ENCODE data around the gene ADAMTS18. TPM values are rescaled to one million over a fixed set of nuclear protein-coding genes. Genes with fewer than 3 reads are reported as not detected.
A peak's percentile ranks its signal among the peaks of the same experiment; 100 is the strongest.

ADAMTS18 gene
- total and polyA plus RNA-seq, 9 donors = 0.05 to 2.3 (median 0.79) TPM; not detected in 1

DNA sequence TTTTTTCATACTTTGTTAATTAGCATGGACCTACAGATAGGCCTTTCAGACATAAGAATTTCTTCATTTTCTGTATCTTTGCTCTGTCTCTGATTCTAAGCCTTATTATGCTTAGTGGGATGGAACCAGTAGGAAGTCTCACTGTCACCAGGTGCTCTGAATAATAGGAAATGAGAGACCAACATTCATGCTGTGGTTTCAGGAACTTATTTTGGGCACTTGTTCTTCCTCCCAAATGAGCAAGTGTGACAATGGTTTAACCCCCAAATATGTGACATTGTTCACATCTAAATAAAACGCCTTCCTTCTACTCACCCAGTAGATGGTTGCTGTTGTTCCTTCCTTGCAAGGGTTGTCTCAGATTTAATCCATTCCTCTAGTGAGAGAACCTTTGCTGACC lies 135.4 kb downstream of the ADAMTS18 start:
- intact Hi-C loops (cut with DNase I) = no loop called here
- TF ChIP-seq CTCF (IDR thresholded peaks at IDR 0.05) = no peak
- no peaks in the 10 kb centered on the region for H3K36me3 ChIP-seq

DNA sequence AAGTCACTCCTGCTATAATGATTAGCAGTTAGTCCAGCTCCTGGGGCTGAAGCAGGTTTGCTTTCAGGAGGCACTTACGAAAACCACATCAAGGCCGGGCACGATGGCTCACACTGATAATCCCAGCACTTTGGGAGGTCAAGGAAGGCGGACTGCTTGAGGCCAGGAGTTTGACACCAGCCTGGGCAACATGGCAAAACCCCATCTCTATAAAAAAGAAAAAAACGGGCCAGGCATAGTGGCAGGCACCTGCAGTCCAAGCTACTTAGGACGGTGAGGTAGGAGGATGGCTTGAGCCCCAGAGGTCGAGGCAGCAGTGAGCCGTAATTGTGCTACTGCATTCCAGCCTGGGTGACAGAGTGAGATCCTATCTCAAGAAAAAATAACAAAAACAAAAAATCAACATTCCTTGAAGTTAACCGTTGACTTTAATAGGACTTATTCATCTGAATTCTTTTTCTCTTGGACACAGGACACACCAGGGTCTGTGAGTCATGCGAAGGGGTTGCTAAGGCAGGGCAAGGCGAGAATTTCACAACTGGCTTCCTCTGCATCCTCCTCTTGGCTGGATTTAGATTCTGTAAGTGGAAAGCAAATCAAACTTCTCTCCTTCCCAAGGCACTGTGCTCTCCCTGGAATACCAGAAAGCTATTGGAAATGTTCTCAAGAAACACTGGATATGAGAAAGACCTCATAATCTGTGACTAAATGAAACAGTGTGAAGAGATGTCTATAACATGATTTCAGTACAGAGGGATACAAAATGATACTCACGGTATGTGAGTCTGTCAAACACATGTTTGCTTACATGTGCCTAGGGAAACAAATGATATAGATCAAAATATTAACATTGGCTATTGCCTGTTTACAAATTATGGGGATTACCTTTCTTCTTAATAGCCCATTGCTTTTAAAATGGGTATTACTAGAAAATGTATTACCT lies 136.1 kb downstream of the ADAMTS18 start:
- WGBS, 3 donors = 35 to 50% (median 42%) methylated on average over 12 of the region's 12 CpGs
- no peaks in the 10 kb centered on the region for H3K4me1 ChIP-seq (ENCODE audit: insufficient read depth)
- no peak overlapping the region for H3K4me3 ChIP-seq
- no peaks in the 10 kb centered on the region for H3K27me3 ChIP-seq
- H3K36me3 ChIP-seq = no peaks in the 10 kb centered on the region
- DNase-seq = peak in 2 of 5 donors; percentile 17
- no peak for TF ChIP-seq POLR2A (IDR thresholded peaks at IDR 0.05)
- no peak for TF ChIP-seq CTCF (IDR thresholded peaks at IDR 0.05)
- TF ChIP-seq EP300 (IDR thresholded peaks at IDR 0.05) = no peak
- no peak overlapping the region for H3K27ac ChIP-seq
- intact Hi-C loops (cut with DNase I) = no loop called here
- H3K9me3 ChIP-seq = no peaks in the 10 kb centered on the region

More for the DNA sequence above, 135.4 kb downstream of the ADAMTS18 start:
- WGBS, 3 donors = 95 to 97% (median 97%) methylated on average over 1 of the region's 1 CpG
- H3K9me3 ChIP-seq = no peaks in the 10 kb centered on the region
- H3K27ac ChIP-seq = no peak overlapping the region
- DNase-seq = no peak
- H3K4me1 ChIP-seq (ENCODE audit: insufficient read depth) = no peaks in the 10 kb centered on the region
- no peak overlapping the region for H3K4me3 ChIP-seq
- no peaks in the 10 kb centered on the region for H3K27me3 ChIP-seq

DNA sequence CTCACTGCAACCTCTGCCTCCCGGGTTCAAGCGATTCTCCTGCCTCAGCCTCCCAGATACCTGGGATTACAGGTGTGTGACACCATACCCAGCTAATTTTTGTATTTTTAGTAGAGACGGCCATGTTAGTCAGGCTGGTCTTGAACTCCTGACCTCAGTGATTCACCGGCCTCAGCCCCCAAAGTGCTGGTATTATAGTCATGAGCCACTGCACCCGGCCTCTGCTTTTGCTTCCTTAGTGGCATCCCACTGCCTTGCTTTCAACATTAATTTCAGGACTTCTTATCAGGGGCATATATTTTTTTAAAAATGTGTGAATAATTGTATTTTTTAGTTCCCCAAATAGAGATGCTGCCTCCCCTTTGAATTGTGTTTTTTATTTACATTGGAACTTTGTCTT lies 136.8 kb downstream of the ADAMTS18 start:
- no peaks in the 10 kb centered on the region for H3K27me3 ChIP-seq
- no peak for DNase-seq
- intact Hi-C loops (cut with DNase I) = no loop called here
- H3K27ac ChIP-seq = no peak overlapping the region
- no peak for TF ChIP-seq EP300 (IDR thresholded peaks at IDR 0.05)
- TF ChIP-seq CTCF (IDR thresholded peaks at IDR 0.05) = no peak
- no peak for TF ChIP-seq POLR2A (IDR thresholded peaks at IDR 0.05)
- no peaks in the 10 kb centered on the region for H3K4me1 ChIP-seq (ENCODE audit: insufficient read depth)
- 79 to 85% (median 84%) methylated on average over 5 of the region's 5 CpGs for WGBS, 3 donors
- H3K4me3 ChIP-seq = no peak overlapping the region
- H3K36me3 ChIP-seq = no peaks in the 10 kb centered on the region
- H3K9me3 ChIP-seq = no peaks in the 10 kb centered on the region

- H3K27ac ChIP-seq = no peak overlapping the region
- 94 to 95% (median 94%) methylated on average over 3 of the region's 3 CpGs for WGBS, 3 donors
- DNase-seq = no peak
- no peak overlapping the region for H3K4me3 ChIP-seq
- H3K27me3 ChIP-seq = no peaks in the 10 kb centered on the region
- no peaks in the 10 kb centered on the region for H3K4me1 ChIP-seq (ENCODE audit: insufficient read depth)
- no peaks in the 10 kb centered on the region for H3K9me3 ChIP-seq
- intact Hi-C loops (cut with DNase I) = no loop called here
- TF ChIP-seq CTCF (IDR thresholded peaks at IDR 0.05) (no peak), POLR2A (IDR thresholded peaks at IDR 0.05) (no peak), EP300 (IDR thresholded peaks at IDR 0.05) (no peak)
- no peaks in the 10 kb centered on the region for H3K36me3 ChIP-seq
These were observed 138.9 kb downstream of the ADAMTS18 start for GRCh38 chr16:77295896-77296295.
